B cell (primary cell): ENCODE data around the gene OTUD3. TPM values are rescaled to one million over a fixed set of nuclear protein-coding genes. Genes with fewer than 3 reads are reported as not detected.

Source experiments
- ATAC-seq: fragments of 200-7000 bp; cut with Tn5 transposase; one replicate; pipeline ENCODE4 v1.10.0; 2021; ENCODE audit warnings: low read depth, mild to moderate bottlenecking, moderate number of reproducible peaks, moderate library complexity
- CTCF ChIA-PET: fragments of 350-600 bp; sonication (Branson Sonifier 250); formaldehyde crosslinking; loops from one replicate; lab custom pipeline; 2021; ENCODE audit warnings: antibody characterized with exemption, inconsistent platforms; lab: Charles Lee
- POLR2A ChIA-PET: fragments of 350-600 bp; sonication (Branson Sonifier 250); formaldehyde crosslinking; loops from one replicate; lab custom pipeline; 2021; ENCODE audit warnings: antibody characterized with exemption; lab: Charles Lee
- DNase-seq: peaks from one replicate; pipeline ENCODE4 v3.0.0; 2013
- H2AFZ ChIP-seq: 2 replicates; pipeline ENCODE4 v1.6.1; 2012; ENCODE audit warnings: mild to moderate bottlenecking, low read depth, low read length; ENCODE audit not compliant: insufficient read depth, poor library complexity, severe bottlenecking
- H3K27ac ChIP-seq, 2 donors: 1 replicate in 1 of 2; 2 replicates in 1 of 2; pipeline ENCODE4 v1.5.1; 2012 to 2013; ENCODE audit warnings: low read length in 2 of 2, mild to moderate bottlenecking in 2 of 2, moderate library complexity in 1 of 2
- H3K27me3 ChIP-seq, 4 experiments: fragments of 200-600 bp in 1 of 4; sonication (generic) in 1 of 4; replicated peaks in 1 of 4; 1 replicate in 2 of 4; 2 replicates in 2 of 4; pipeline versions ENCODE4 v1.6.1 to v1.7.0; 2013 to 2016; ENCODE audit warnings: low read length in 3 of 4, mild to moderate bottlenecking in 2 of 4, mixed read lengths in 1 of 4, moderate library complexity in 1 of 4; ENCODE audit not compliant: insufficient read depth in 4 of 4, control insufficient read depth in 3 of 4; ENCODE audit errors: control extremely low read depth in 1 of 4
- H3K36me3 ChIP-seq, 2 experiments: replicated peaks in 1 of 2; 1 replicate in 1 of 2; 2 replicates in 1 of 2; pipeline versions ENCODE4 v1.6.1 to v1.7.1; 2013; ENCODE audit warnings: low read length in 1 of 2; ENCODE audit not compliant: insufficient read depth in 2 of 2, control insufficient read depth in 1 of 2; ENCODE audit errors: control extremely low read depth in 1 of 2, extremely low read depth in 1 of 2
- H3K4me1 ChIP-seq, 2 donors: fragments of 200-600 bp in 1 of 2; sonication (generic) in 1 of 2; 1 replicate in 1 of 2; 2 replicates in 1 of 2; pipeline versions ENCODE4 v1.5.1 to v1.6.1; 2013 to 2017; ENCODE audit warnings: low read length in 2 of 2; ENCODE audit not compliant: control insufficient read depth in 2 of 2, insufficient read depth in 2 of 2
- H3K4me2 ChIP-seq: replicated peaks from 2 replicates; pipeline ENCODE3; 2012; ENCODE audit warnings: mild to moderate bottlenecking, low read depth, low read length; ENCODE audit not compliant: poor library complexity, severe bottlenecking
- H3K4me3 ChIP-seq, 5 experiments: fragments of 200-600 bp in 1 of 5; sonication (generic) in 1 of 5; 1 replicate in 3 of 5; 2 replicates in 2 of 5; pipeline versions ENCODE4 v1.5.1 to v1.7.0; 2011 to 2016; ENCODE audit warnings: low read length in 4 of 5, mild to moderate bottlenecking in 4 of 5, low read depth in 2 of 5, control low read depth in 1 of 5, moderate library complexity in 1 of 5; ENCODE audit not compliant: insufficient read depth in 1 of 5; ENCODE audit errors: control extremely low read depth in 1 of 5, extremely low read depth in 1 of 5
- H3K79me2 ChIP-seq: fragments of 200-600 bp; sonication (generic); one replicate; pipeline ENCODE4 v1.6.0; 2016; ENCODE audit warnings: low read length; ENCODE audit not compliant: control insufficient read depth, insufficient read depth
- H3K9ac ChIP-seq: fragments of 200-600 bp; sonication (generic); 2 replicates; pipeline ENCODE4 v1.6.1; 2017; ENCODE audit warnings: mild to moderate bottlenecking, low read length, moderate library complexity
- H3K9me3 ChIP-seq, 3 donors: one replicate each; pipeline versions ENCODE4 v1.6.1 to v1.7.1; 2013; ENCODE audit warnings: low read length in 2 of 3; ENCODE audit not compliant: control insufficient read depth in 2 of 3, insufficient read depth in 1 of 3; ENCODE audit errors: control extremely low read depth in 1 of 3
- H4K20me1 ChIP-seq: 2 replicates; pipeline ENCODE4 v1.6.0; 2012; ENCODE audit warnings: mild to moderate bottlenecking, low read length; ENCODE audit not compliant: insufficient read depth, control insufficient read depth, poor library complexity, severe bottlenecking
- H3K27ac Mint-ChIP-seq: one replicate; pipeline ENCODE4 v1.8.0; 2021; ENCODE audit warnings: mixed read lengths
- H3K27me3 Mint-ChIP-seq: one replicate; pipeline ENCODE4 v1.8.0; 2021; ENCODE audit warnings: mixed read lengths
- H3K4me1 Mint-ChIP-seq: one replicate; pipeline ENCODE4 v1.8.0; 2021; ENCODE audit warnings: mixed read lengths
- H3K4me3 Mint-ChIP-seq: one replicate; pipeline ENCODE4 v1.8.0; 2021; ENCODE audit warnings: mixed read lengths
- H3K9me3 Mint-ChIP-seq: one replicate; pipeline ENCODE4 v1.8.0; 2022; ENCODE audit warnings: mixed read lengths; ENCODE audit not compliant: insufficient read depth
- CTCF ChIP-seq: fragments of 200-600 bp; IDR thresholded peaks from one replicate; pipeline ENCODE4 v1.8.0; 2022; ENCODE audit warnings: antibody characterized with exemption, mild to moderate bottlenecking
- EZH2 ChIP-seq: IDR thresholded peaks from 2 replicates; pipeline ENCODE4 v1.6.1; 2012; ENCODE audit warnings: borderline replicate concordance, low read depth, mild to moderate bottlenecking, moderate library complexity, low read length; ENCODE audit not compliant: insufficient read depth, poor library complexity, severe bottlenecking
- WGBS: methylation state at CpG from one replicate; pipeline ENCODE4 v1.1.5; 2013; ENCODE audit warnings: missing lambda C conversion rate; ENCODE audit not compliant: insufficient coverage; 5-methylcytosine and 5-hydroxymethylcytosine counted together
- intact Hi-C: fragments of 100-400 bp; cut with micrococcal nuclease; formaldehyde crosslinking; loops from one replicate; pipeline ENCODE4 v1.10.0; 2022
- polyA plus RNA-seq: library from polyadenylated mRNA; depleted of rRNA; stranded (reverse); fragments of >200 nt; gene quantifications from 2 replicates; pipeline ENCODE4 v1.2.3, GENCODE V29; 2012
- total RNA-seq, 2 donors: library from RNA; stranded (reverse); fragments of 120-200 nt in 1 of 2; gene quantifications; 1 replicate in 1 of 2; 2 replicates in 1 of 2; pipeline versions ENCODE4 v1.2.3 to v1.2.4, GENCODE V29; 2013 to 2022

OTUD3 gene
- total and polyA plus RNA-seq, 2 donors (not counting 1 experiment from before 2014, with no cell fraction given) = 4.2 to 19.6 TPM

- no peaks in the 10 kb centered on the region for H3K79me2 ChIP-seq
- no peak for ATAC-seq
- no peaks in the 10 kb centered on the region for H4K20me1 ChIP-seq
- no peak for TF ChIP-seq EZH2
- TF ChIP-seq CTCF = no peak
- H3K27me3 ChIP-seq = peaks cover 0 to 11% (median 4%) of the 10 kb centered on the region in 4 experiments
- Mint-ChIP-seq H3K4me1 (peaks cover 3% of the 10 kb centered on the region), H3K27ac (no peak overlapping the region), H3K4me3 (no peak overlapping the region), H3K27me3 (peaks cover 28% of the 10 kb centered on the region), H3K9me3 (no peaks in the 10 kb centered on the region)
- no peak overlapping the region for H3K4me3 ChIP-seq
- no peak for DNase-seq
- no peak overlapping the region for H3K9ac ChIP-seq
- POLR2A ChIA-PET = no interaction called here
- intact Hi-C loops = no loop called here
- CTCF ChIA-PET = interaction anchor here (0.8 to 0.9 kb wide), 2 partner anchors 616 to 647 kb away, joined by 3 read pairs; no protein-coding TSS in a partner anchor
- peaks cover 0 to 6% (median 0%) of the 10 kb centered on the region in 3 donors for H3K9me3 ChIP-seq
- no peak overlapping the region for H3K27ac ChIP-seq
- H3K4me2 ChIP-seq = no peak overlapping the region
- no peak overlapping the region for H2AFZ ChIP-seq
- H3K36me3 ChIP-seq = no peaks in the 10 kb centered on the region
- peaks cover 0 to 4% of the 10 kb centered on the region in 2 donors for H3K4me1 ChIP-seq
- 76% methylated on average over 15 of the region's 16 CpGs for WGBS
Observed at GRCh38 chr1:19877181-19877750, 4.9 kb upstream of the OTUD3 start.

- H2AFZ ChIP-seq = no peak overlapping the region
Observed at GRCh38 chr1:19877821-19878636, 4.2 kb upstream of the OTUD3 start.

More at GRCh38 chr1:19877821-19878636, 4.2 kb upstream of the OTUD3 start:
- intact Hi-C loops = no loop called here
- ChIA-PET POLR2A (no interaction called here), CTCF (no interaction called here)
- no peak for ATAC-seq
- Histone ChIP-seq H3K27me3 (peaks cover 0 to 10% (median 4%) of the 10 kb centered on the region in 4 experiments), H3K4me1 (peaks cover 2 to 7% of the 10 kb centered on the region in 2 donors), H3K79me2 (peaks cover 7% of the 10 kb centered on the region), H3K9me3 (peaks cover 0 to 6% (median 0%) of the 10 kb centered on the region in 3 donors), H3K4me3 (no peak overlapping the region), H3K36me3 (no peaks in the 10 kb centered on the region), H3K9ac (no peak overlapping the region), H3K27ac (no peak overlapping the region), H4K20me1 (peaks cover 2% of the 10 kb centered on the region), H3K4me2 (no peak overlapping the region)
- no peak for DNase-seq
- TF ChIP-seq EZH2 (no peak), CTCF (no peak)
- H3K9me3 Mint-ChIP-seq = no peaks in the 10 kb centered on the region
- peaks cover 26% of the 10 kb centered on the region for H3K27me3 Mint-ChIP-seq
- H3K27ac Mint-ChIP-seq = no peak overlapping the region
- peaks cover 7% of the 10 kb centered on the region for H3K4me1 Mint-ChIP-seq
- 92% methylated on average over 16 of the region's 19 CpGs for WGBS
- no peak overlapping the region for H3K4me3 Mint-ChIP-seq
